ENCODE results near the gene SH3PXD2A. TPM values are rescaled to one million over a fixed set of nuclear protein-coding genes. Genes with fewer than 3 reads are reported as not detected.

The SH3PXD2A gene
- total and polyA plus RNA-seq, 2 experiments from 2014 or later: 1.8 to 5.0 TPM

- no peaks in the 10 kb centered on the region for H3F3A ChIP-seq (replicated peaks; ENCODE audit: low read depth)
- H4K20me1 ChIP-seq (replicated peaks; ENCODE audit: insufficient read depth): no peaks in the 10 kb centered on the region
- Mint-ChIP-seq H3K9me3 (no peaks in the 10 kb centered on the region), H3K36me3 (ENCODE audit: low read depth) (no peaks in the 10 kb centered on the region), H3K4me3 (no peak overlapping the region), H3K27ac (no peak overlapping the region), H3K4me1 (peaks cover 20% of the 10 kb centered on the region), H3K27me3 (ENCODE audit: insufficient read depth, low read depth, poor library complexity) (peaks cover 6% of the 10 kb centered on the region)
- ATAC-seq (no peak), DNase-seq (ENCODE audit: low spot score) (no peak)
- H3K27me3 ChIP-seq (ENCODE audit: insufficient read depth): no peaks in the 10 kb centered on the region
- H3K4me2 ChIP-seq: no peak overlapping the region
- H3K36me3 ChIP-seq (ENCODE audit: insufficient read depth): no peaks in the 10 kb centered on the region
- no peak overlapping the region for H3K27ac ChIP-seq (ENCODE audit: low read depth)
- H2AFZ ChIP-seq: no peak overlapping the region
- H3K4me3 ChIP-seq: no peak overlapping the region
- H3K4me1 ChIP-seq (ENCODE audit: insufficient read depth): no peaks in the 10 kb centered on the region; the same call in 1 of the 2 replicates
- H3K79me2 ChIP-seq (replicated peaks; ENCODE audit: insufficient read depth): no peaks in the 10 kb centered on the region
- H3K9me2 ChIP-seq (ENCODE audit: insufficient read depth): no peaks in the 10 kb centered on the region
- TF ChIP-seq, protein P1, sequence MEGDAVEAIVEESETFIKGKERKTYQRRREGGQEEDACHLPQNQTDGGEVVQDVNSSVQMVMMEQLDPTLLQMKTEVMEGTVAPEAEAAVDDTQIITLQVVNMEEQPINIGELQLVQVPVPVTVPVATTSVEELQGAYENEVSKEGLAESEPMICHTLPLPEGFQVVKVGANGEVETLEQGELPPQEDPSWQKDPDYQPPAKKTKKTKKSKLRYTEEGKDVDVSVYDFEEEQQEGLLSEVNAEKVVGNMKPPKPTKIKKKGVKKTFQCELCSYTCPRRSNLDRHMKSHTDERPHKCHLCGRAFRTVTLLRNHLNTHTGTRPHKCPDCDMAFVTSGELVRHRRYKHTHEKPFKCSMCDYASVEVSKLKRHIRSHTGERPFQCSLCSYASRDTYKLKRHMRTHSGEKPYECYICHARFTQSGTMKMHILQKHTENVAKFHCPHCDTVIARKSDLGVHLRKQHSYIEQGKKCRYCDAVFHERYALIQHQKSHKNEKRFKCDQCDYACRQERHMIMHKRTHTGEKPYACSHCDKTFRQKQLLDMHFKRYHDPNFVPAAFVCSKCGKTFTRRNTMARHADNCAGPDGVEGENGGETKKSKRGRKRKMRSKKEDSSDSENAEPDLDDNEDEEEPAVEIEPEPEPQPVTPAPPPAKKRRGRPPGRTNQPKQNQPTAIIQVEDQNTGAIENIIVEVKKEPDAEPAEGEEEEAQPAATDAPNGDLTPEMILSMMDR (conservative IDR thresholded peaks at IDR 0.05; ENCODE audit: low read depth in 2 of 2): no peak
- TF ChIP-seq POLR2AphosphoS5 (IDR thresholded peaks at IDR 0.05; ENCODE audit: low read depth): no peak
These were observed 36.5 kb downstream of the SH3PXD2A start for GRCh38 chr10:103818765-103819374.

- Histone ChIP-seq H2AFZ (no peak overlapping the region), H3F3A (replicated peaks; ENCODE audit: low read depth) (no peaks in the 10 kb centered on the region), H3K4me2 (no peak overlapping the region), H3K9me2 (ENCODE audit: insufficient read depth) (no peaks in the 10 kb centered on the region), H3K79me2 (replicated peaks; ENCODE audit: insufficient read depth) (no peaks in the 10 kb centered on the region), H3K36me3 (ENCODE audit: insufficient read depth) (no peaks in the 10 kb centered on the region), H3K27me3 (ENCODE audit: insufficient read depth) (no peaks in the 10 kb centered on the region), H4K20me1 (replicated peaks; ENCODE audit: insufficient read depth) (no peaks in the 10 kb centered on the region), H3K4me1 (ENCODE audit: insufficient read depth) (no peaks in the 10 kb centered on the region), H3K4me3 (no peak overlapping the region), H3K27ac (ENCODE audit: low read depth) (no peak overlapping the region)
- Mint-ChIP-seq H3K27me3 (ENCODE audit: insufficient read depth, low read depth, poor library complexity) (peaks cover 3% of the 10 kb centered on the region), H3K4me1 (peaks cover 18% of the 10 kb centered on the region), H3K4me3 (no peak overlapping the region), H3K9me3 (no peaks in the 10 kb centered on the region), H3K27ac (no peak overlapping the region), H3K36me3 (ENCODE audit: low read depth) (no peaks in the 10 kb centered on the region)
- ATAC-seq: no peak
- DNase-seq (ENCODE audit: low spot score): no peak
- TF ChIP-seq NANOG (IDR thresholded peaks at IDR 0.05; ENCODE audit: borderline replicate concordance) (no peak), JUNB (IDR thresholded peaks at IDR 0.05; ENCODE audit: unreplicated experiment) (no peak), POLR2AphosphoS5 (IDR thresholded peaks at IDR 0.05; ENCODE audit: low read depth) (no peak), ZNF331 (CRISPR knock-in tag; IDR thresholded peaks at IDR 0.05; ENCODE audit: low read depth) (no peak), STAT1 (IDR thresholded peaks at IDR 0.05; ENCODE audit: unreplicated experiment) (no peak), CREB1 (CRISPR knock-in tag; IDR thresholded peaks at IDR 0.05; ENCODE audit: low read depth) (no peak), ZNF114 (CRISPR knock-in tag; IDR thresholded peaks at IDR 0.05) (no peak)
- TF ChIP-seq, protein P2, sequence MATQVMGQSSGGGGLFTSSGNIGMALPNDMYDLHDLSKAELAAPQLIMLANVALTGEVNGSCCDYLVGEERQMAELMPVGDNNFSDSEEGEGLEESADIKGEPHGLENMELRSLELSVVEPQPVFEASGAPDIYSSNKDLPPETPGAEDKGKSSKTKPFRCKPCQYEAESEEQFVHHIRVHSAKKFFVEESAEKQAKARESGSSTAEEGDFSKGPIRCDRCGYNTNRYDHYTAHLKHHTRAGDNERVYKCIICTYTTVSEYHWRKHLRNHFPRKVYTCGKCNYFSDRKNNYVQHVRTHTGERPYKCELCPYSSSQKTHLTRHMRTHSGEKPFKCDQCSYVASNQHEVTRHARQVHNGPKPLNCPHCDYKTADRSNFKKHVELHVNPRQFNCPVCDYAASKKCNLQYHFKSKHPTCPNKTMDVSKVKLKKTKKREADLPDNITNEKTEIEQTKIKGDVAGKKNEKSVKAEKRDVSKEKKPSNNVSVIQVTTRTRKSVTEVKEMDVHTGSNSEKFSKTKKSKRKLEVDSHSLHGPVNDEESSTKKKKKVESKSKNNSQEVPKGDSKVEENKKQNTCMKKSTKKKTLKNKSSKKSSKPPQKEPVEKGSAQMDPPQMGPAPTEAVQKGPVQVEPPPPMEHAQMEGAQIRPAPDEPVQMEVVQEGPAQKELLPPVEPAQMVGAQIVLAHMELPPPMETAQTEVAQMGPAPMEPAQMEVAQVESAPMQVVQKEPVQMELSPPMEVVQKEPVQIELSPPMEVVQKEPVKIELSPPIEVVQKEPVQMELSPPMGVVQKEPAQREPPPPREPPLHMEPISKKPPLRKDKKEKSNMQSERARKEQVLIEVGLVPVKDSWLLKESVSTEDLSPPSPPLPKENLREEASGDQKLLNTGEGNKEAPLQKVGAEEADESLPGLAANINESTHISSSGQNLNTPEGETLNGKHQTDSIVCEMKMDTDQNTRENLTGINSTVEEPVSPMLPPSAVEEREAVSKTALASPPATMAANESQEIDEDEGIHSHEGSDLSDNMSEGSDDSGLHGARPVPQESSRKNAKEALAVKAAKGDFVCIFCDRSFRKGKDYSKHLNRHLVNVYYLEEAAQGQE (IDR thresholded peaks at IDR 0.05; ENCODE audit: unreplicated experiment): no peak
- TF ChIP-seq, protein P1 (conservative IDR thresholded peaks at IDR 0.05; ENCODE audit: low read depth in 2 of 2): no peak
These were observed 37.3 kb downstream of the SH3PXD2A start for GRCh38 chr10:103818105-103818504.
